ENCODE measurements around the gene GRAMD1A. TPM values are rescaled to one million over a fixed set of nuclear protein-coding genes. Genes with fewer than 3 reads are reported as not detected.

Gene GRAMD1A
- total RNA-seq, 1 donor from 2014 or later: 79.6 TPM

DNA sequence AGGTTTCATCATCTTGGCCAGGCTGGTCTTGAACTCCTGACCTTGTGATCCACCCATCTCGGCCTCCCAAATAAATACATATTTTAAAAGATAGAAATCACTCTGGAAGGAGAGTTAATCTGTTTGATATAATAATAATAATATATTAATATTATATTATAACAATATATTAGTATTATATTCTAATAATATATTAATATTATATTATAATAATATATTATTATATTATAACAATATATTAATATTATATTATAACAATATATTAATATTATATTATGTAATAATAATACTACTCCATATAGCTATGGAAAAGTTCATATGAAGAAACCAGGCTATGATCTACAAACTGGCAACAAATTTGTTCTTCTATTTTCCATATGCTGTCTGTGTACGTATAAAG, 58.2 kb downstream of the GRAMD1A start:
- DNase-seq (ENCODE audit: extremely low spot score, unreplicated experiment): no peak
- Mint-ChIP-seq H3K36me3 (no peaks in the 10 kb centered on the region), H3K27me3 (peaks cover 11% of the 10 kb centered on the region), H3K9me3 (no peaks in the 10 kb centered on the region), H3K4me3 (no peak overlapping the region), H3K4me1 (ENCODE audit: unreplicated experiment) (no peaks in the 10 kb centered on the region), H3K27ac (no peak overlapping the region)
- TF ChIP-seq, protein P1, sequence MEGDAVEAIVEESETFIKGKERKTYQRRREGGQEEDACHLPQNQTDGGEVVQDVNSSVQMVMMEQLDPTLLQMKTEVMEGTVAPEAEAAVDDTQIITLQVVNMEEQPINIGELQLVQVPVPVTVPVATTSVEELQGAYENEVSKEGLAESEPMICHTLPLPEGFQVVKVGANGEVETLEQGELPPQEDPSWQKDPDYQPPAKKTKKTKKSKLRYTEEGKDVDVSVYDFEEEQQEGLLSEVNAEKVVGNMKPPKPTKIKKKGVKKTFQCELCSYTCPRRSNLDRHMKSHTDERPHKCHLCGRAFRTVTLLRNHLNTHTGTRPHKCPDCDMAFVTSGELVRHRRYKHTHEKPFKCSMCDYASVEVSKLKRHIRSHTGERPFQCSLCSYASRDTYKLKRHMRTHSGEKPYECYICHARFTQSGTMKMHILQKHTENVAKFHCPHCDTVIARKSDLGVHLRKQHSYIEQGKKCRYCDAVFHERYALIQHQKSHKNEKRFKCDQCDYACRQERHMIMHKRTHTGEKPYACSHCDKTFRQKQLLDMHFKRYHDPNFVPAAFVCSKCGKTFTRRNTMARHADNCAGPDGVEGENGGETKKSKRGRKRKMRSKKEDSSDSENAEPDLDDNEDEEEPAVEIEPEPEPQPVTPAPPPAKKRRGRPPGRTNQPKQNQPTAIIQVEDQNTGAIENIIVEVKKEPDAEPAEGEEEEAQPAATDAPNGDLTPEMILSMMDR (conservative IDR thresholded peaks at IDR 0.05): no peak

DNA sequence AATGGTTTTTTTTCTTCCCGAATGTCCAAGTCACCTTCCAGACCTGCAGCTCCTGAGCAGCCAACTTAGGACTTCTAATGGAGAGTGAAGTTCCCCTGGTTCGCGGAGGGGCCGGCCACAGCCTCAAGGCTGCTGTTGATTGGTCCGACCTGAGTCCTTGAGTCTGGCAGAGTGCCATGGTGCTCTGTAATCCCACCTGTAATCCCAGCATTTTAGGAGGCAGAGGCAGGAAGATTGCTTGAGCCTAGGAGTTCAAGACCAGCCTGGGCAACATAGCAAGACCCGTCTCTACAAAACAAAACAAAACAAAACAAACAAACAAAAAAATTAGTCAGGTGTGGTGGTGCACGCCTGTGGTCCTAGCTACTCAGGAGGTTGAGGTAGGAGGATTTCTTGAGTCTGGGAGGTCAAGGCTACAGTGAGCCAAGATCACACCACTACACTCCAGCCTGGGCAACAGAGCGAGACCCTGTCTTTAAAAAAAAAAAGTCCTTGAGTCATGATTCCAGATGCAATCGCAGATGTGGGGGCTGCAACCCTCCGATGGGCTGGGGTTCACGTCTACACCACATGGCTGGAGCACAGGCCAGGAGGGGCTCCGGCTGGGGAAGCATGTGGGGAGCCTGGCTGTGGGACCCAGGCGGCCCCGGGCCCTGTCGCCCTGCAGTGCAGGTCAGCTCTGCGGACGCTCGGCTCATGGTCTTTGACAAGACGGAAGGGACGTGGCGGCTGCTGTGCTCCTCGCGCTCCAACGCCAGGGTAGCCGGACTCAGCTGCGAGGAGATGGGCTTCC, 59.1 kb downstream of the GRAMD1A start:
- Mint-ChIP-seq H3K36me3 (no peaks in the 10 kb centered on the region), H3K4me1 (ENCODE audit: unreplicated experiment) (no peaks in the 10 kb centered on the region), H3K9me3 (no peaks in the 10 kb centered on the region), H3K27me3 (peaks cover 17% of the 10 kb centered on the region), H3K4me3 (no peak overlapping the region), H3K27ac (no peak overlapping the region)
- TF ChIP-seq, protein P1 (conservative IDR thresholded peaks at IDR 0.05): no peak
- no peak for DNase-seq (ENCODE audit: extremely low spot score, unreplicated experiment)

DNA sequence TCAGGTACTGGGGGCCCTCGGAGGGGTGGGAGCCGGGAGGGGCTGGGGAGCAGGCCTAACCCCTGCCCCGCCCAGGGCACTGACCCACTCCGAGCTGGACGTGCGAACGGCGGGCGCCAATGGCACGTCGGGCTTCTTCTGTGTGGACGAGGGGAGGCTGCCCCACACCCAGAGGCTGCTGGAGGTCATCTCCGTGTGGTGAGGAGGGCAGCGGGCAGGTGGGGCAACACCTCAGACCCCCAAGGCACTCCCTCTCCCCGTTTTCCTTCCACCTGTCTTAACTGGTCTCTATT, 59.6 kb downstream of the GRAMD1A start:
- Mint-ChIP-seq H3K27ac (no peak overlapping the region), H3K27me3 (peaks cover 17% of the 10 kb centered on the region), H3K36me3 (no peaks in the 10 kb centered on the region), H3K9me3 (no peaks in the 10 kb centered on the region), H3K4me1 (ENCODE audit: unreplicated experiment) (no peaks in the 10 kb centered on the region), H3K4me3 (no peak overlapping the region)
- TF ChIP-seq, protein P1 (conservative IDR thresholded peaks at IDR 0.05): no peak
- no peak for DNase-seq (ENCODE audit: extremely low spot score, unreplicated experiment)

DNA sequence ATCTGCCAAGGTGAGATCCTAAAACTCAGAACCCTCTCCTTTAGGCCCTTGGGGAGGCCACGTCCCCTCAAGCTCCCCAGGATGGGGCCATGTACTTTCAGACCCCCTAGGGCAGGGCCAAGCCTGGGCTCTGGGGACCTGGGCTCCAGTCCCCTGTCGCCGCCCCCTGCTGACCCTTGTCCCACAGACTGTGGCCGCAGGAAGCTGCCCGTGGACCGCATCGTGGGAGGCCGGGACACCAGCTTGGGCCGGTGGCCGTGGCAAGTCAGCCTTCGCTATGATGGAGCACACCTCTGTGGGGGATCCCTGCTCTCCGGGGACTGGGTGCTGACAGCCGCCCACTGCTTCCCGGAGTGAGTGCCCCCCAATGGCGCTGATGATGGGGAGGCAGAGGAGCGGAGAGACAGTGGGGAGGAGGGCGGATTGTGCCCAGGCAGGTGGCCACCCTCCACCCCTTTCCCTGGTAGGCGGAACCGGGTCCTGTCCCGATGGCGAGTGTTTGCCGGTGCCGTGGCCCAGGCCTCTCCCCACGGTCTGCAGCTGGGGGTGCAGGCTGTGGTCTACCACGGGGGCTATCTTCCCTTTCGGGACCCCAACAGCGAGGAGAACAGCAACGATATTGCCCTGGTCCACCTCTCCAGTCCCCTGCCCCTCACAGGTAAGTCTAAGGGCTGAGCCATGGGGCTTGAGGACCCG, 60.2 kb downstream of the GRAMD1A start:
- H3K4me3 Mint-ChIP-seq: no peak overlapping the region
- H3K36me3 Mint-ChIP-seq: no peaks in the 10 kb centered on the region
- DNase-seq (ENCODE audit: extremely low spot score, unreplicated experiment): no peak
- H3K27me3 Mint-ChIP-seq: peaks cover 17% of the 10 kb centered on the region
- no peaks in the 10 kb centered on the region for H3K9me3 Mint-ChIP-seq
- H3K27ac Mint-ChIP-seq: no peak overlapping the region
- TF ChIP-seq, protein P1 (conservative IDR thresholded peaks at IDR 0.05): no peak
- no peaks in the 10 kb centered on the region for H3K4me1 Mint-ChIP-seq (ENCODE audit: unreplicated experiment)

DNA sequence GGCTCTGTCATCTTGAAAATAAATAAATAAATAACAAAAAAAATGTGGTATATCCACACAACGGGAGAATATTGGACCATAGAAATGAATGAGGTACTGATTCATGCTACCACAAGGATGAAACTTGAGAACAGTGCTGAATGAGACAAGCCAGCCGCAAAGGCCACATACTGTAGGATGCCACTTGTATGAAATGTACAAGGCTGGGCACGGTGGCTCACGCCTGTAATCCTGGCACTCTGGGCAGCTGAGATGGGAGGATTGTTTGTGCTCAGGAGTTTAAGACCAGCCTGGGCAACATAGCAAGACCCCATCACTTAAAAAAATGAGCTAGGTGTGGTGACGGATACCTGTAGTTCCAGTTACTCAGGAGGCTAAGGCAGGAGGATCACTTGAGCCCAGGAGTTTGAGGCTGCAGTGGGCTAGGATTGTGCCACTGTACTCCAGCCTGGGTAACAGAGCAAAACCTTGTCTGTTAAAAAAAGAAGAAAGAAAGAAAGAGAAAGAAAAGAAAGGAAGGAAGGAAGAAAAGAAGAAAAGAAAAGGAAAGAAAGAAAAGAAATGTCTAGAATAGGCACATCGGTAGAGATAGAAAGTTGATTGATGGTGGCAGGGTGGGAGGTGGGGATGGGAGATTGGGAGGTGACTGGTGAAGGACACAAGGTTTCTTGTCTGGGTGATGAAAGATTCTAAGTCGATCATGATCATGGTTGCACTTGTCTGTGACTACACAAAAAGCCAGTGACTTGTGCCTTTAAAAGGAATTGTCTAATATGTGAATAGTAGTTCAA, 61.7 kb downstream of the GRAMD1A start:
- Mint-ChIP-seq H3K4me3 (no peak overlapping the region), H3K27me3 (peaks cover 13% of the 10 kb centered on the region), H3K4me1 (ENCODE audit: unreplicated experiment) (no peaks in the 10 kb centered on the region), H3K36me3 (no peaks in the 10 kb centered on the region), H3K27ac (no peak overlapping the region), H3K9me3 (no peaks in the 10 kb centered on the region)
- no peak for DNase-seq (ENCODE audit: extremely low spot score, unreplicated experiment)
- TF ChIP-seq, protein P1 (conservative IDR thresholded peaks at IDR 0.05): no peak

Data from type B pancreatic cell (in vitro differentiated cells).